ENCODE results near the gene SCRN1. TPM values are rescaled to one million over a fixed set of nuclear protein-coding genes. Genes with fewer than 3 reads are reported as not detected.

Gene SCRN1, protein sequence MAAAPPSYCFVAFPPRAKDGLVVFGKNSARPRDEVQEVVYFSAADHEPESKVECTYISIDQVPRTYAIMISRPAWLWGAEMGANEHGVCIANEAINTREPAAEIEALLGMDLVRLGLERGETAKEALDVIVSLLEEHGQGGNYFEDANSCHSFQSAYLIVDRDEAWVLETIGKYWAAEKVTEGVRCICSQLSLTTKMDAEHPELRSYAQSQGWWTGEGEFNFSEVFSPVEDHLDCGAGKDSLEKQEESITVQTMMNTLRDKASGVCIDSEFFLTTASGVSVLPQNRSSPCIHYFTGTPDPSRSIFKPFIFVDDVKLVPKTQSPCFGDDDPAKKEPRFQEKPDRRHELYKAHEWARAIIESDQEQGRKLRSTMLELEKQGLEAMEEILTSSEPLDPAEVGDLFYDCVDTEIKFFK
- total RNA-seq: 84.0 and 87.3 TPM in 2 replicates

DNA sequence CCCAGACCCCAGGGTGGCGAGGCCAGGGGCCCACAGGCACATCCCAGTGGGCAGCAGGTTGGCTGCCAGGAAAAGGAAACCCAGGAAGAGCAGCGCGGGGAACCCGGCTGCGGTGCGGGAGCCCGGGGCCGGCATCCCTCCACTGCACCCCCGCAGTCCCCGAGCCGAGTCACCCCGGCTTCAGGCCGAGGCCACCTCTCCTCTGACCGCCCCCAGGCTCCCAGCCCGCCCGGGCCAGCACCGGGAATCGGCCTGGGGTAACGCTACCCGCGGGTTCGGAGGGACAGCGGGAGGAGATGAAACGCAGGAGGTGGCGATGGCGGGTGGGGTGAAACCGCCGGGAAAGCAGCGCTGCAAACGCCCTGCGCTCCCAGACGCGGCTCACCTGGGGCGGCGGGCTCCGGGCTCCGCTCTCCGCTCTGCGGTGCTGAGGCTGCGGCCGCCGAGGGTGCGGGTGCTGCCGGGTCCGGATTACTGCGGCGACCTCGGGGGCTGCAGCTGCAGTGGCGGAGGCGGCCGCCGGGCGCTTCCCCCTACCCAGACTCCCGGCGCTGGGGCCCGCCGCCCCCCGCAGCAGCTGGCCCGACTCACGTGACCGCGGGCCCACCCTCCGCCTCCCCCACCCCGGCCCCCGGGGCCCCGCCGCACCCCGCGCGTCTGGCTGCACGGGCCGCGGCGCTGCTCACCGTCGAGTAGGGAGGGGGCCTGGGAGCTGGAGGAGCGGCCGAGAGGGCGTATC is at the start of gene SCRN1:
SCRN1 (minus strand) TSS at position 545 of the 739 bp plus-strand sequence. CDS start 20,734 bp downstream, outside the sequence.

GRCh38 chr7:30028216-30028748 is 38.7 kb upstream of the SCRN1 start, which contains the start of gene PLEKHA8:
PLEKHA8 (plus strand) TSS chr7:30028412; CDS start chr7:30028763, 351 bp downstream.

GRCh38 chr7:30026229-30027064 is 36.8 kb upstream of the SCRN1 start, which contains the start of gene FKBP14:
FKBP14 (minus strand) TSS chr7:30026702; CDS start chr7:30026508, 194 bp downstream.

Other genes starting within 250 kb of the SCRN1 start
- gene WIPF3, start 183.3 kb downstream of the SCRN1 start, total RNA-seq: under 0.01 TPM in 1 of 2 replicates, not detected in the other
- 17.6 and 25.4 TPM in 2 replicates for gene FKBP14, start 36.9 kb upstream of the SCRN1 start, total RNA-seq
- gene PLEKHA8, start 38.6 kb upstream of the SCRN1 start, total RNA-seq: 5.2 and 7.1 TPM in 2 replicates
- gene MTURN, start 145.2 kb upstream of the SCRN1 start, total RNA-seq: 18.8 and 19.7 TPM in 2 replicates